Measurements from ENCODE around the gene PHF23. TPM values are rescaled to one million over a fixed set of nuclear protein-coding genes. Genes with fewer than 3 reads are reported as not detected.

The PHF23 gene
- total RNA-seq, 1 experiment from 2014 or later: 32.7 TPM

DNA sequence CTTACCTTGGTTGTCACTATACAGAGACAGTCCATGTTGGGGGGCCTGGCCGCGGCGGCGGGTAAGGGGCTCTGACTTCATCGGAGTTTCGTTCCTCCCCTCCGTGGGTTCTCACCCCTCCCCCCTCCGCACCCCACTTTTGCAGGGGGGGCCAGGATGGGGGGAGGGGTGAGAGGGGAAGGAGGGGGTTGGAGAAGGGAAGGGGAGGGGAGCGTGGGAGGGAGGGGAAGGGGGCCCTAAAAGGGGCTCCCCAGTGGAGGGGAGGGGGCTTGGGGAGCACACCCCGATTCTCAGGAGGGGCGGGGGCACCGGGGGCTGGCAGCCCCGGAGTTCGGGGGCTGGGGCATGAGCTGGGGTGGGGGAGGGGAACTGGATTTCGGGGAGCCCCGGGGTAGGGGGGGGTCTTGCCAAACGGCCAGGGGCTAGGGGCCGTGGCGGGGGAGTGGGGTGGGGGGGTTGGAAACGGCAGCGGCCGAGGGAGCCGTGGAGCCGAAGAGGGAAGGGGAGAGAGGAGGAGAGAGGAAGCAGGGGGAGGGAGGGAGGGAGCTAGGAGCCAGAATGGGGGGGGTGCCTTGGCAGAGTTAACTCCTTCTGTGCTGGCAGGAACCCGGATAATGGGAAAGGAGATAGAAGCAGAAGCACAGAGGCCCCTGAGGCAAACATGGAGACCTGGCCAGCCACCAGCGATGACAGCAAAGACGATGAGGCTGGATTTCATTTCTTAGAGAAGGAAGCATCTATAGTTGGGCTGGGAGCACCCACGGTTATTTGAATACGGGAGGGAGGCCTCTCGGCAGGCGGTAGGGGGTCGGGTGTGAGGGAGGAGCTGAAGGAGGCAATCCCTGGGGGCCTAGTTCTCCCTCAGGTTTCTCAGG lies 21.9 kb downstream of the PHF23 start:
- peaks cover 34% of the 10 kb centered on the region for H3K4me1 ChIP-seq (ENCODE audit: insufficient read depth, low read length)
- TF ChIP-seq EZH2phosphoT487 (IDR thresholded peaks at IDR 0.05; ENCODE audit: borderline replicate concordance, low read length) (no peak), EZH2 (IDR thresholded peaks at IDR 0.05; ENCODE audit: low read length, unreplicated experiment) (no peak)
- TF ChIP-seq, protein P1, sequence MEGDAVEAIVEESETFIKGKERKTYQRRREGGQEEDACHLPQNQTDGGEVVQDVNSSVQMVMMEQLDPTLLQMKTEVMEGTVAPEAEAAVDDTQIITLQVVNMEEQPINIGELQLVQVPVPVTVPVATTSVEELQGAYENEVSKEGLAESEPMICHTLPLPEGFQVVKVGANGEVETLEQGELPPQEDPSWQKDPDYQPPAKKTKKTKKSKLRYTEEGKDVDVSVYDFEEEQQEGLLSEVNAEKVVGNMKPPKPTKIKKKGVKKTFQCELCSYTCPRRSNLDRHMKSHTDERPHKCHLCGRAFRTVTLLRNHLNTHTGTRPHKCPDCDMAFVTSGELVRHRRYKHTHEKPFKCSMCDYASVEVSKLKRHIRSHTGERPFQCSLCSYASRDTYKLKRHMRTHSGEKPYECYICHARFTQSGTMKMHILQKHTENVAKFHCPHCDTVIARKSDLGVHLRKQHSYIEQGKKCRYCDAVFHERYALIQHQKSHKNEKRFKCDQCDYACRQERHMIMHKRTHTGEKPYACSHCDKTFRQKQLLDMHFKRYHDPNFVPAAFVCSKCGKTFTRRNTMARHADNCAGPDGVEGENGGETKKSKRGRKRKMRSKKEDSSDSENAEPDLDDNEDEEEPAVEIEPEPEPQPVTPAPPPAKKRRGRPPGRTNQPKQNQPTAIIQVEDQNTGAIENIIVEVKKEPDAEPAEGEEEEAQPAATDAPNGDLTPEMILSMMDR (conservative IDR thresholded peaks at IDR 0.05; ENCODE audit: low read depth, low read length): no peak
- no peaks in the 10 kb centered on the region for H3K9me3 ChIP-seq (ENCODE audit: low read length)
- H3K79me2 ChIP-seq (ENCODE audit: low read length): peaks cover 42% of the 10 kb centered on the region
- H3K9me2 ChIP-seq (replicated peaks; ENCODE audit: low read length): no peaks in the 10 kb centered on the region
- peaks cover 11% of the 10 kb centered on the region; the same call in 1 of the 2 replicates for H4K20me1 ChIP-seq (ENCODE audit: low read length)
- BruUV-seq (replicated peaks): no TSS peak
- intact Hi-C loops (cut with micrococcal nuclease): no loop called here
- H3K4me3 ChIP-seq (ENCODE audit: low read length): peak overlapping the region; percentile 65
- CTCF ChIA-PET: no interaction called here
- peaks cover 11% of the 10 kb centered on the region for H3K36me3 ChIP-seq (ENCODE audit: low read depth, low read length)
- H3K27me3 ChIP-seq (ENCODE audit: low read length): no peaks in the 10 kb centered on the region
- H3K4me2 ChIP-seq (ENCODE audit: low read length): peak overlapping the region; percentile 86
- H3K9ac ChIP-seq (ENCODE audit: low read length): peak overlapping the region; percentile 48; the same call in 1 of the 2 replicates
- POLR2A ChIA-PET (ENCODE audit: unreplicated experiment): interaction anchor here (0.5 kb wide), 1 partner anchor 165 kb away, joined by 3 read pairs; no protein-coding TSS in a partner anchor
- DNase-seq (peak; percentile 45), ATAC-seq (no peak)
- no peak overlapping the region for H3K27ac ChIP-seq (ENCODE audit: low read length)
- no peaks in the 10 kb centered on the region for H3F3A ChIP-seq (ENCODE audit: low read length, unreplicated experiment)
- peak overlapping the region; percentile 65; the same call in 1 of the 2 replicates for H2AFZ ChIP-seq (ENCODE audit: low read length)

DNA sequence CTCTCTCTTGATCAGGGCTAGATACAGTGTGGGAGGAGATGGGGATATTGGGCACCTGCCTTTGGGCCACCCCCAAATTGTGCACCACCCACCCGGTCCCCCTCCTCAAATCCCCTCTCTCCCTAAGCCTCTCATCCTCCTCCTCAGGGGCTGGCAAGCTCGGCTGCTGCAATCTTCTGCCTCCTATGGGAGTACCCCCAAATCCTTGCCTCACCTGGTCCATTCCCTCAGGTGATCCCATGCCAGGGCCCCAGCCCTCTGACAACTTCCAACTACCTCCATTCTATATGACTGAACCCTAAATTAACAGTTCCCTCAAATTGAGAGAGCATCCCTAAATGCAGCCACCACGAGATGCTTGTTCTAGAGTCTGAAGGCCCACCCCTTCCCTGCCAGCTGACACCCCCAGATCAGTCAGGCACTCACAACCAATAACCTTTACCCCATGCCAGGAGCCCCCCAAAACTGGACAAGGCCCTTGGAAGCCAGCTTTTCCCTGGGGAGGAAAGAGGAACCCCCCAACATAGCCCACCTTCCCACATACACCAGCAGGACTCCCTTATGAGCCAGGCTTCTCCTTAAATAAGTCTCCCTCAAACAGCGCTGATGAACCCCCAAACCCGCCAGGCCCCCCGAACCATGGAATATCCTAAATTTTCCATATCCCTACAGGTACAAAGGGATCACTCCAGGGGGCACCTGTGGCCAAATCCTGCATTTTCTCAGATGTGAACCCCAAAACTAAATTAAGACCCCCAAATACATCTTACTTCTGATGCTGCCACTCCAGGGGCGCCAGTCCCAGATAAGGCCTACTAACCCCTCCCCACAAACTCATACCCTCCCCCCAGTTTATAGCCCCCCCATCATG lies 22.8 kb downstream of the PHF23 start:
- DNase-seq: no peak
- Histone ChIP-seq H3K4me3 (ENCODE audit: low read length) (peak overlapping the region; percentile 65), H3K36me3 (ENCODE audit: low read depth, low read length) (peaks cover 2% of the 10 kb centered on the region), H3K4me1 (ENCODE audit: insufficient read depth, low read length) (peaks cover 32% of the 10 kb centered on the region), H3K79me2 (ENCODE audit: low read length) (peaks cover 39% of the 10 kb centered on the region), H3F3A (ENCODE audit: low read length, unreplicated experiment) (no peaks in the 10 kb centered on the region), H2AFZ (ENCODE audit: low read length) (no peak overlapping the region), H3K9me3 (ENCODE audit: low read length) (no peaks in the 10 kb centered on the region), H3K27me3 (ENCODE audit: low read length) (no peaks in the 10 kb centered on the region), H3K9ac (ENCODE audit: low read length) (peak overlapping the region; percentile 48; the same call in 1 of the 2 replicates), H3K4me2 (ENCODE audit: low read length) (peak overlapping the region; percentile 86), H3K9me2 (replicated peaks; ENCODE audit: low read length) (no peaks in the 10 kb centered on the region), H3K27ac (ENCODE audit: low read length) (no peak overlapping the region), H4K20me1 (ENCODE audit: low read length) (peaks cover 5% of the 10 kb centered on the region; the same call in 1 of the 2 replicates)
- intact Hi-C loops (cut with micrococcal nuclease): no loop called here
- TSS peak; percentile 13 for BruUV-seq (replicated peaks)
- CTCF ChIA-PET: no interaction called here
- TF ChIP-seq EZH2 (IDR thresholded peaks at IDR 0.05; ENCODE audit: low read length, unreplicated experiment) (no peak), EZH2phosphoT487 (IDR thresholded peaks at IDR 0.05; ENCODE audit: borderline replicate concordance, low read length) (no peak)
- TF ChIP-seq, protein P1 (conservative IDR thresholded peaks at IDR 0.05; ENCODE audit: low read depth, low read length): no peak
- ATAC-seq: no peak
- POLR2A ChIA-PET (ENCODE audit: unreplicated experiment): no interaction called here
